ENCODE results near the gene NRG3.

The NRG3 gene

DNA sequence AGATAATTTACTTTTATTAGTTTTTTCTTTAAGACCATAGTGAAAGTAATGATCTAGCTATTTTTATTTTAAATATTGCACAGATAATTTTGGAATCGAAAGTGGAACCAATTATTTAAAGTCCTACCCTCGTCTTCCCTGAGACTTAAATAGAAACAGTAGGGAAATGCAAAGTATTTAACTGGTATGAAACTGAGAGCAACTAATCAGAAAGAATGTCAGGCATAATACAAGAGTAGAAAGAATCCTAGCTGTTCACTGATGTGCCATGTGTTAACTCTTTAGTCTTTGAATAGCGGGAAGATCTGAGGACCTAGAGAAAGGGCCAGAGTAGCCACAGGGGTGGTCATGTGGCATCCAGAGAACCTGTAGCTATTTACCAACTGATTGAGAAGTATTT lies 630.0 kb downstream of the NRG3 start:
- TF ChIP-seq, protein P1, sequence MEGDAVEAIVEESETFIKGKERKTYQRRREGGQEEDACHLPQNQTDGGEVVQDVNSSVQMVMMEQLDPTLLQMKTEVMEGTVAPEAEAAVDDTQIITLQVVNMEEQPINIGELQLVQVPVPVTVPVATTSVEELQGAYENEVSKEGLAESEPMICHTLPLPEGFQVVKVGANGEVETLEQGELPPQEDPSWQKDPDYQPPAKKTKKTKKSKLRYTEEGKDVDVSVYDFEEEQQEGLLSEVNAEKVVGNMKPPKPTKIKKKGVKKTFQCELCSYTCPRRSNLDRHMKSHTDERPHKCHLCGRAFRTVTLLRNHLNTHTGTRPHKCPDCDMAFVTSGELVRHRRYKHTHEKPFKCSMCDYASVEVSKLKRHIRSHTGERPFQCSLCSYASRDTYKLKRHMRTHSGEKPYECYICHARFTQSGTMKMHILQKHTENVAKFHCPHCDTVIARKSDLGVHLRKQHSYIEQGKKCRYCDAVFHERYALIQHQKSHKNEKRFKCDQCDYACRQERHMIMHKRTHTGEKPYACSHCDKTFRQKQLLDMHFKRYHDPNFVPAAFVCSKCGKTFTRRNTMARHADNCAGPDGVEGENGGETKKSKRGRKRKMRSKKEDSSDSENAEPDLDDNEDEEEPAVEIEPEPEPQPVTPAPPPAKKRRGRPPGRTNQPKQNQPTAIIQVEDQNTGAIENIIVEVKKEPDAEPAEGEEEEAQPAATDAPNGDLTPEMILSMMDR (IDR thresholded peaks at IDR 0.05; ENCODE audit: extremely low read depth, insufficient read depth, missing control alignments), result no peak
- no peak for DNase-seq (ENCODE audit: low spot score)
- in situ Hi-C loops (cut with MboI; ENCODE audit: low pct_unique_long_range_greater_than_20kb, low sequenced_read_pairs, unreplicated experiment), result no loop called here

DNA sequence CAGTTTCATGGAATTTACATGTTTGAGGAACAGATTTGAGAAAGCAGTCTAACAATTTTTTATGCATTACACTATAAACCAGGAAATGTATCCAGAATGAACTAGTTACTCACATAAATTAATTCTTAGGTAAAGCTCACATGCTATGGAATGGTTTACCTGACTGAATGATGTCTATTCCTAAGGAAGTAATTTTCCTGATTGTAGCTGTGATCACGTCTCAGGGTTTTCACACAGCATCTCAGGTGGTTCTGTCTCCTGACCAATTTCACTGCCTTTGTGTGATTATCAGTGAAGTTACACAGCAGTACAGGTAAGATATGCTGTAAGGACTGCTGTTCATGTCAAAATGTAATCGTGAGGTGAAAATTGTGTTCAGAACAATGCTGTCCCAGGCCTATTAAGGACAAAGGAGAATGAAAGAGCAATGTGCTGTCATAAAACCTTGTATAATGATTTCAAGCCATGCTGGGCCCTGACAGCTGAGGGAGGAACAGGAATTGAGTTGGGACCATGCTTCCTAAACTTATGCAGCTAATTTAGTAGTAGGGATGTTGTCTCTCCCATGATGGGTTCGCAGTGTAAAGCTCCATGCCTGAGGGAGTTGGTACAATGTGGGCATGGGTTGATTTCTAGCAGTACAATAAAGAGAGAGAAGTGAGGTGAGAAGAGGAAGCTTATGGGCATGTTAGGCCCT lies 631.8 kb downstream of the NRG3 start:
- in situ Hi-C loops (cut with MboI; ENCODE audit: low pct_unique_long_range_greater_than_20kb, low sequenced_read_pairs, unreplicated experiment), result no loop called here
- DNase-seq (ENCODE audit: low spot score), result no peak
- TF ChIP-seq, protein P1 (IDR thresholded peaks at IDR 0.05; ENCODE audit: extremely low read depth, insufficient read depth, missing control alignments), result no peak

DNA sequence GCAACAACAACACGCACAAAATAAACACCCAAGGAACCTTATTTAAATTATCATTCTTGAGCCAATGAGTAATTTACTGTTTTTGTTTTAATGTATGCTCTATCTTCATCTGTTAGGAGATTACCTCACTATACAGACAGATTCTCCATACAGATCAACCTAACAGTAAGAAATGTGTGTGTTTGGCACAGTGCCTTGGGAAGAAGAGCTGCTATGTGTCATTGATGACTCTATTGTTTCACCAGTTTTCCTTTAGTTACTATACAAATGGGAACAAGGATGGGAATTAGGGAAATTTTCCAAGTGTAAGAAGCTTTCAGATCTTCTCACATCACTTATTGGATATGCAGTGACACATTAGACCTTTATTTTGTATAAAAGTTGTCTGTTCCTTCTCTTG lies 640.3 kb downstream of the NRG3 start:
- in situ Hi-C loops (cut with MboI; ENCODE audit: low pct_unique_long_range_greater_than_20kb, low sequenced_read_pairs, unreplicated experiment), result no loop called here
- no peak for DNase-seq (ENCODE audit: low spot score)
- TF ChIP-seq, protein P1 (IDR thresholded peaks at IDR 0.05; ENCODE audit: extremely low read depth, insufficient read depth, missing control alignments), result no peak

DNA sequence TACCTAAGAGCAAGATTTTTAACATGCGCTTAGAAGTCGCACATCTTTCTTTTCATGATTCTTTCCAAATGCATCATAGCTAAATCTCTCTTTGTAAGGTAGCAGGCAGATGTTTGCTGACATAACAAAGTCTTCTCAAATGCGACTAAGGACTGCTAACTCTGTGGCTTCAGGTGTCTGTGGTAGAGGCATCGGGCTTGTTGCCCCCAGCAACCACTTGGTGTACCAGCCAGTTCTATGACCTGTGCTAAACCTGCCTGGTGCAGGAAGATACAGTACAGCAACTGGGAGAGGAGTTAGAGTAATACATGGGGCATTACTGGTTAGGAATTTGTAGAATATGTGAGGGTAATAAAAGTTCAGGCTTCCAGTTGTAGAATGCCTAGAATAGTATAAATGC lies 654.1 kb downstream of the NRG3 start:
- in situ Hi-C loops (cut with MboI; ENCODE audit: low pct_unique_long_range_greater_than_20kb, low sequenced_read_pairs, unreplicated experiment), result no loop called here
- TF ChIP-seq, protein P1 (IDR thresholded peaks at IDR 0.05; ENCODE audit: extremely low read depth, insufficient read depth, missing control alignments), result no peak
- no peak for DNase-seq (ENCODE audit: low spot score)

DNA sequence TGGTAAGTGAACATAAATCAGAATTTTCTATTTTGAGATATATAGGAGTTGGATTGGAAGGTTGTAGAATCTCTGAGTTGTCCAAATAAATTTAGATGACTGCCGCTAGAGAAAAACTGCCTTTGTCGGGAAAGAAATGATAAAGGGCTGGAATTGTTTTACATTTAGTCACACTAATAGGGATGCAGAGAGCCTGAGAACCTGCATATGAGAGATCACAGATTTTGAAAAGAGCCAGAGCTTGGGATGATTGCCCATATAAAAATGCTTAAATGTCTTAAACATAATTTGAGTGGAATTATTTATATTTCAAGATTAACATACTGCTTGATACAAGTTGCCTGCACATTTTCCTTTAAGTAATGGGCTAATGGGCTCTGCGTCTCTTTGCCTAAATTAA lies 660.5 kb downstream of the NRG3 start:
- TF ChIP-seq, protein P1 (IDR thresholded peaks at IDR 0.05; ENCODE audit: extremely low read depth, insufficient read depth, missing control alignments), result no peak
- no peak for DNase-seq (ENCODE audit: low spot score)
- in situ Hi-C loops (cut with MboI; ENCODE audit: low pct_unique_long_range_greater_than_20kb, low sequenced_read_pairs, unreplicated experiment), result no loop called here

DNA sequence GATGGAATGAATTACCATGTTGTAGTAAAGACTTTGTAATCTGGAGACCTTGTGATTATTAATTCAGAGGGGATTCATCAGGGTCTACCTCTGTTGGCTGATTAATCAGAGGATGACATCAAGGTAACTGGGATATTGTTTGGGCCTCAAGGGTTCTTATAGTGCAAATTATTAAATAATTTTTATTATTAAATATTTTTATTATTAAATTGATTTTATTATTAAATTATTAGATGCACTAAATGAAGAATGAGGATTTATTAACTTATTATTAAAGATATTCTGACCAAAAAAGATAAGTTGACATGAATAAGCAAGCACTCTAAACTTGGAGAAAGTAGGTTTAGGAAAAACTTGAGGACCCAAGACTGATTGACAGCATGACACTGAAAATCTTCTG lies 661.7 kb downstream of the NRG3 start:
- no peak for DNase-seq (ENCODE audit: low spot score)
- in situ Hi-C loops (cut with MboI; ENCODE audit: low pct_unique_long_range_greater_than_20kb, low sequenced_read_pairs, unreplicated experiment), result no loop called here
- TF ChIP-seq, protein P1 (IDR thresholded peaks at IDR 0.05; ENCODE audit: extremely low read depth, insufficient read depth, missing control alignments), result no peak

Measured in GM13977 (cell line).